Measurements from ENCODE around the gene TBC1D14.

GRCh38 chr4:6959261-6959660, 49.6 kb downstream of the TBC1D14 start:
- TF ChIP-seq CTCF (conservative IDR thresholded peaks at IDR 0.05; ENCODE audit: low read depth, low read length) = no peak
- TF ChIP-seq RFX5 (IDR thresholded peaks at IDR 0.05; ENCODE audit: low read depth, low read length) = no peak
- no peak for TF ChIP-seq RAD21 (IDR thresholded peaks at IDR 0.05; ENCODE audit: low read length)
- no peak for TF ChIP-seq POLR2A (IDR thresholded peaks at IDR 0.05; ENCODE audit: low read depth, low read length)
- no peak for TF ChIP-seq CHD1 (IDR thresholded peaks at IDR 0.05; ENCODE audit: low read depth, low read length)
- TF ChIP-seq SMC3 (IDR thresholded peaks at IDR 0.05; ENCODE audit: low read depth, low read length) = no peak
- no peak for TF ChIP-seq FOS (IDR thresholded peaks at IDR 0.05; ENCODE audit: low read depth, low read length)
- TF ChIP-seq NFE2L2 (IDR thresholded peaks at IDR 0.05; ENCODE audit: low read depth, low read length) = no peak
- no peak for TF ChIP-seq MXI1 (IDR thresholded peaks at IDR 0.05; ENCODE audit: borderline replicate concordance, low read depth, low read length)
- no peak for TF ChIP-seq CEBPB (IDR thresholded peaks at IDR 0.05; ENCODE audit: low read depth, low read length)
- no peak for TF ChIP-seq MAZ (IDR thresholded peaks at IDR 0.05; ENCODE audit: borderline replicate concordance, low read depth, low read length)
- no peak for TF ChIP-seq USF2 (IDR thresholded peaks at IDR 0.05; ENCODE audit: low read depth, low read length)
